HepG2 (cell line): ENCODE measurements around the gene DCK. TPM values are rescaled to one million over a fixed set of nuclear protein-coding genes. Genes with fewer than 3 reads are reported as not detected.
A peak's percentile ranks its signal among the peaks of the same experiment; 100 is the strongest.

Experiments used
- ESRRA ChIP-seq: sonication (generic); formaldehyde crosslinking; IDR thresholded peaks from 2 replicates; pipeline ENCODE4 v1.5.1; 2020; ENCODE audit warnings: mild to moderate bottlenecking, low read depth, missing genetic modification reagents
- LCORL ChIP-seq, 2 experiments: fragments of 450-650 bp in 1 of 2; sonication (generic) in 1 of 2; formaldehyde crosslinking in 1 of 2; IDR thresholded peaks; 2 replicates each; pipeline versions ENCODE4 v1.5.0 to v1.6.1; 2017 to 2020; ENCODE audit warnings: antibody characterized with exemption in 1 of 2, missing genetic modification reagents in 1 of 2
- SAFB2 ChIP-seq: sonication (generic); formaldehyde crosslinking; IDR thresholded peaks from 2 replicates; pipeline ENCODE4 v1.5.1; 2020; ENCODE audit warnings: missing genetic modification reagents, low read depth, mild to moderate bottlenecking, borderline replicate concordance
- TBL1XR1 ChIP-seq: fragments of 150-350 bp; IDR thresholded peaks from 2 replicates; pipeline ENCODE4 v1.6.1; 2014; ENCODE audit warnings: borderline replicate concordance, low read length; ENCODE audit not compliant: partially characterized antibody
- ZFY ChIP-seq: sonication (generic); formaldehyde crosslinking; IDR thresholded peaks from 2 replicates; pipeline ENCODE4 v1.4.0; 2020; ENCODE audit warnings: missing genetic modification reagents
- ZNF124 ChIP-seq: sonication (generic); formaldehyde crosslinking; IDR thresholded peaks from 2 replicates; pipeline ENCODE4 v1.4.0; 2020; ENCODE audit warnings: missing genetic modification reagents
- ZNF138 ChIP-seq: sonication (generic); formaldehyde crosslinking; IDR thresholded peaks from 2 replicates; pipeline ENCODE4 v1.5.0; 2020; ENCODE audit warnings: mild to moderate bottlenecking, low read depth, missing genetic modification reagents
- ZNF232 ChIP-seq: sonication (generic); formaldehyde crosslinking; IDR thresholded peaks from 2 replicates; pipeline ENCODE4 v1.4.0; 2020; ENCODE audit warnings: missing genetic modification reagents, borderline replicate concordance
- ZNF263 ChIP-seq: sonication (generic); formaldehyde crosslinking; IDR thresholded peaks from 2 replicates; pipeline ENCODE4 v1.4.0; 2020; ENCODE audit warnings: missing genetic modification reagents
- ZNF510 ChIP-seq: sonication (generic); formaldehyde crosslinking; IDR thresholded peaks from 2 replicates; pipeline ENCODE4 v1.4.0; 2020; ENCODE audit warnings: low read depth, mild to moderate bottlenecking, missing genetic modification reagents
- ZNF891 ChIP-seq: sonication (generic); formaldehyde crosslinking; IDR thresholded peaks from 2 replicates; pipeline ENCODE4 v1.5.0; 2020; ENCODE audit warnings: mild to moderate bottlenecking, missing genetic modification reagents
- polyA plus RNA-seq, 8 experiments: library from polyadenylated mRNA; depleted of rRNA in 3 of 8; stranded (reverse) in 7 of 8; unstranded in 1 of 8; fragments of >200 nt; fragmentation: Illumina TruSeq in 4 of 8; extraction: Trizol in 4 of 8; gene quantifications; 2 replicates each; pipeline versions ENCODE4 v1.2.1 to v1.2.3, GENCODE V29; 2011 to 2016; ENCODE audit warnings: low read depth in 4 of 8, missing spikeins in 1 of 8, mixed read lengths in 1 of 8; ENCODE audit not compliant: insufficient read depth in 1 of 8
- total RNA-seq, 5 experiments: library from RNA; depleted of rRNA; stranded (reverse); fragments of >200 nt; fragmentation: Illumina TruSeq; extraction: Trizol; gene quantifications; 2 replicates each; pipeline ENCODE4 v1.2.3, GENCODE V29; 2016; ENCODE audit warnings: low read depth in 1 of 5
- TF ChIP-seq, protein P1 (sequence below): sonication (generic); formaldehyde crosslinking; IDR thresholded peaks from 2 replicates; pipeline ENCODE4 v1.4.0; 2020; ENCODE audit warnings: low read depth, mild to moderate bottlenecking, missing genetic modification reagents
- TF ChIP-seq, protein P2 (sequence below): sonication (generic); formaldehyde crosslinking; IDR thresholded peaks from 2 replicates; pipeline ENCODE4 v1.8.1; 2022; ENCODE audit warnings: mild to moderate bottlenecking, missing genetic modification reagents
- TF ChIP-seq, protein P3 (sequence below): sonication (generic); formaldehyde crosslinking; IDR thresholded peaks from 2 replicates; pipeline ENCODE4 v1.5.1; 2020; ENCODE audit warnings: mild to moderate bottlenecking, missing genetic modification reagents, moderate library complexity
- TF ChIP-seq, protein P4 (sequence below): sonication (generic); formaldehyde crosslinking; IDR thresholded peaks from 2 replicates; pipeline ENCODE4 v1.5.0; 2020; ENCODE audit warnings: mild to moderate bottlenecking, missing genetic modification reagents, borderline replicate concordance

Gene DCK
- total and polyA plus RNA-seq, 2 of the 13 experiments (the other 11 are each of a cell fraction or from before 2014, with no cell fraction given): 5.7 to 21.8 TPM

DNA sequence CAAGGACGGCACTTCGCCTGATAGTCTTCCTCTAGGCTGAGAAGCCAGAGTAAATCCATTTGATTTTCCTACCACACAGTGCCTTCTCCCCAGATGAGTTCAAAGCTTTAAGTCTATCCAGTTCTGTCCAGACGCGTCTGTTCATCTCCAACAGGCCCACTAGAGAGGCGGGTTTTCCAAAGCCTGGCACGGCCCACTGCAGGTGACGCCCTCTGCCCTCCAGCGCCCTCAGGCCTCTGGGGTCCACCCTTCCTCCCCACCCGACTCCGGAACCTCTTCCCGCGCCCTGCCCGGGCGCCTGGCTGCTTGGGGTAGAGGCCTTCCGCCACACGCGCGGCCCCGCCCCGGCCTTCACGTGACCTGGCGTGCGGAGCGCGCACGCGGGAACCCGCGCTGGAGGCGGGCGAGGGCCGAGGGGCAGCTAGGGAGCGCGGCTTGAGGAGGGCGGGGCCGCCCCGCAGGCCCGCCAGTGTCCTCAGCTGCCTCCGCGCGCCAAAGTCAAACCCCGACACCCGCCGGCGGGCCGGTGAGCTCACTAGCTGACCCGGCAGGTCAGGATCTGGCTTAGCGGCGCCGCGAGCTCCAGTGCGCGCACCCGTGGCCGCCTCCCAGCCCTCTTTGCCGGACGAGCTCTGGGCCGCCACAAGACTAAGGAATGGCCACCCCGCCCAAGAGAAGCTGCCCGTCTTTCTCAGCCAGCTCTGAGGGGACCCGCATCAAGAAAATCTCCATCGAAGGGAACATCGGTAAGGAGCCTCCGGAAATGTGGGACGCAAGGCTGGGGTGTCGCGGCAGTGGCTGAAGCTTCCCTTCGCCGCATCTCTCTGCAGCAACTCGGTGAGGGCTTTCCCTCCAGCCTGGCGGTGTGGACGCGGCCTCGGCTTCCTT lies at the start of gene DCK (continued):
- TF ChIP-seq ZNF263 (peak; percentile 76), ZFY (peak; percentile 95), TBL1XR1 (no peak), ZNF232 (CRISPR knock-in tag) (no peak; the same call in 1 of the 2 replicates), ZNF124 (CRISPR knock-in tag) (peak; percentile 70; the same call in 1 of the 2 replicates), LCORL (IDR thresholded peaks at IDR 0.05) (no peak), LCORL (CRISPR knock-in tag; IDR thresholded peaks at IDR 0.05) (no peak), SAFB2 (peak; percentile 94; the same call in 1 of the 2 replicates), ZNF891 (CRISPR knock-in tag) (peak; percentile 13; the same call in 1 of the 2 replicates), ZNF510 (CRISPR knock-in tag) (peak; percentile 30; the same call in 1 of the 2 replicates), ZNF138 (CRISPR knock-in tag) (no peak), ESRRA (CRISPR knock-in tag) (0 out of 2 replicates have a peak, but pooled peaks have one; percentile 50)
- TF ChIP-seq, protein P1, sequence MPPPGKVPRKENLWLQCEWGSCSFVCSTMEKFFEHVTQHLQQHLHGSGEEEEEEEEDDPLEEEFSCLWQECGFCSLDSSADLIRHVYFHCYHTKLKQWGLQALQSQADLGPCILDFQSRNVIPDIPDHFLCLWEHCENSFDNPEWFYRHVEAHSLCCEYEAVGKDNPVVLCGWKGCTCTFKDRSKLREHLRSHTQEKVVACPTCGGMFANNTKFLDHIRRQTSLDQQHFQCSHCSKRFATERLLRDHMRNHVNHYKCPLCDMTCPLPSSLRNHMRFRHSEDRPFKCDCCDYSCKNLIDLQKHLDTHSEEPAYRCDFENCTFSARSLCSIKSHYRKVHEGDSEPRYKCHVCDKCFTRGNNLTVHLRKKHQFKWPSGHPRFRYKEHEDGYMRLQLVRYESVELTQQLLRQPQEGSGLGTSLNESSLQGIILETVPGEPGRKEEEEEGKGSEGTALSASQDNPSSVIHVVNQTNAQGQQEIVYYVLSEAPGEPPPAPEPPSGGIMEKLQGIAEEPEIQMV (CRISPR knock-in tag): no peak
- TF ChIP-seq, protein P2, sequence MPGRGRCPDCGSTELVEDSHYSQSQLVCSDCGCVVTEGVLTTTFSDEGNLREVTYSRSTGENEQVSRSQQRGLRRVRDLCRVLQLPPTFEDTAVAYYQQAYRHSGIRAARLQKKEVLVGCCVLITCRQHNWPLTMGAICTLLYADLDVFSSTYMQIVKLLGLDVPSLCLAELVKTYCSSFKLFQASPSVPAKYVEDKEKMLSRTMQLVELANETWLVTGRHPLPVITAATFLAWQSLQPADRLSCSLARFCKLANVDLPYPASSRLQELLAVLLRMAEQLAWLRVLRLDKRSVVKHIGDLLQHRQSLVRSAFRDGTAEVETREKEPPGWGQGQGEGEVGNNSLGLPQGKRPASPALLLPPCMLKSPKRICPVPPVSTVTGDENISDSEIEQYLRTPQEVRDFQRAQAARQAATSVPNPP (CRISPR knock-in tag): peak; percentile 49; the same call in 1 of the 2 replicates
- TF ChIP-seq, protein P3, sequence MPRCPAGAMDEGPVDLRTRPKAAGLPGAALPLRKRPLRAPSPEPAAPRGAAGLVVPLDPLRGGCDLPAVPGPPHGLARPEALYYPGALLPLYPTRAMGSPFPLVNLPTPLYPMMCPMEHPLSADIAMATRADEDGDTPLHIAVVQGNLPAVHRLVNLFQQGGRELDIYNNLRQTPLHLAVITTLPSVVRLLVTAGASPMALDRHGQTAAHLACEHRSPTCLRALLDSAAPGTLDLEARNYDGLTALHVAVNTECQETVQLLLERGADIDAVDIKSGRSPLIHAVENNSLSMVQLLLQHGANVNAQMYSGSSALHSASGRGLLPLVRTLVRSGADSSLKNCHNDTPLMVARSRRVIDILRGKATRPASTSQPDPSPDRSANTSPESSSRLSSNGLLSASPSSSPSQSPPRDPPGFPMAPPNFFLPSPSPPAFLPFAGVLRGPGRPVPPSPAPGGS (CRISPR knock-in tag): 0 out of 2 replicates have a peak, but pooled peaks have one; percentile 52
- TF ChIP-seq, protein P4, sequence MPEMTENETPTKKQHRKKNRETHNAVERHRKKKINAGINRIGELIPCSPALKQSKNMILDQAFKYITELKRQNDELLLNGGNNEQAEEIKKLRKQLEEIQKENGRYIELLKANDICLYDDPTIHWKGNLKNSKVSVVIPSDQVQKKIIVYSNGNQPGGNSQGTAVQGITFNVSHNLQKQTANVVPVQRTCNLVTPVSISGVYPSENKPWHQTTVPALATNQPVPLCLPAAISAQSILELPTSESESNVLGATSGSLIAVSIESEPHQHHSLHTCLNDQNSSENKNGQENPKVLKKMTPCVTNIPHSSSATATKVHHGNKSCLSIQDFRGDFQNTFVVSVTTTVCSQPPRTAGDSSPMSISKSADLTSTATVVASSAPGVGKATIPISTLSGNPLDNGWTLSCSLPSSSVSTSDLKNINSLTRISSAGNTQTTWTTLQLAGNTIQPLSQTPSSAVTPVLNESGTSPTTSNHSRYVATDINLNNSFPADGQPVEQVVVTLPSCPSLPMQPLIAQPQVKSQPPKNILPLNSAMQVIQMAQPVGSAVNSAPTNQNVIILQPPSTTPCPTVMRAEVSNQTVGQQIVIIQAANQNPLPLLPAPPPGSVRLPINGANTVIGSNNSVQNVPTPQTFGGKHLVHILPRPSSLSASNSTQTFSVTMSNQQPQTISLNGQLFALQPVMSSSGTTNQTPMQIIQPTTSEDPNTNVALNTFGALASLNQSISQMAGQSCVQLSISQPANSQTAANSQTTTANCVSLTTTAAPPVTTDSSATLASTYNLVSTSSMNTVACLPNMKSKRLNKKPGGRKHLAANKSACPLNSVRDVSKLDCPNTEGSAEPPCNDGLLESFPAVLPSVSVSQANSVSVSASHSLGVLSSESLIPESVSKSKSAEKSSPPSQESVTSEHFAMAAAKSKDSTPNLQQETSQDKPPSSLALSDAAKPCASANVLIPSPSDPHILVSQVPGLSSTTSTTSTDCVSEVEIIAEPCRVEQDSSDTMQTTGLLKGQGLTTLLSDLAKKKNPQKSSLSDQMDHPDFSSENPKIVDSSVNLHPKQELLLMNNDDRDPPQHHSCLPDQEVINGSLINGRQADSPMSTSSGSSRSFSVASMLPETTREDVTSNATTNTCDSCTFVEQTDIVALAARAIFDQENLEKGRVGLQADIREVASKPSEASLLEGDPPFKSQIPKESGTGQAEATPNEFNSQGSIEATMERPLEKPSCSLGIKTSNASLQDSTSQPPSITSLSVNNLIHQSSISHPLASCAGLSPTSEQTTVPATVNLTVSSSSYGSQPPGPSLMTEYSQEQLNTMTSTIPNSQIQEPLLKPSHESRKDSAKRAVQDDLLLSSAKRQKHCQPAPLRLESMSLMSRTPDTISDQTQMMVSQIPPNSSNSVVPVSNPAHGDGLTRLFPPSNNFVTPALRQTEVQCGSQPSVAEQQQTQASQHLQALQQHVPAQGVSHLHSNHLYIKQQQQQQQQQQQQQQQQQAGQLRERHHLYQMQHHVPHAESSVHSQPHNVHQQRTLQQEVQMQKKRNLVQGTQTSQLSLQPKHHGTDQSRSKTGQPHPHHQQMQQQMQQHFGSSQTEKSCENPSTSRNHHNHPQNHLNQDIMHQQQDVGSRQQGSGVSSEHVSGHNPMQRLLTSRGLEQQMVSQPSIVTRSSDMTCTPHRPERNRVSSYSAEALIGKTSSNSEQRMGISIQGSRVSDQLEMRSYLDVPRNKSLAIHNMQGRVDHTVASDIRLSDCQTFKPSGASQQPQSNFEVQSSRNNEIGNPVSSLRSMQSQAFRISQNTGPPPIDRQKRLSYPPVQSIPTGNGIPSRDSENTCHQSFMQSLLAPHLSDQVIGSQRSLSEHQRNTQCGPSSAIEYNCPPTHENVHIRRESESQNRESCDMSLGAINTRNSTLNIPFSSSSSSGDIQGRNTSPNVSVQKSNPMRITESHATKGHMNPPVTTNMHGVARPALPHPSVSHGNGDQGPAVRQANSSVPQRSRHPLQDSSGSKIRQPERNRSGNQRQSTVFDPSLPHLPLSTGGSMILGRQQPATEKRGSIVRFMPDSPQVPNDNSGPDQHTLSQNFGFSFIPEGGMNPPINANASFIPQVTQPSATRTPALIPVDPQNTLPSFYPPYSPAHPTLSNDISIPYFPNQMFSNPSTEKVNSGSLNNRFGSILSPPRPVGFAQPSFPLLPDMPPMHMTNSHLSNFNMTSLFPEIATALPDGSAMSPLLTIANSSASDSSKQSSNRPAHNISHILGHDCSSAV (CRISPR knock-in tag): no peak
